Stomach (tissue), 9 donors: Measurements from ENCODE around the gene NENF. TPM values are rescaled to one million over a fixed set of nuclear protein-coding genes. Genes with fewer than 3 reads are reported as not detected.
A peak's percentile ranks its signal among the peaks of the same experiment; 100 is the strongest.

Source experiments
- DNase-seq, 2 donors: peaks; one replicate each; pipeline versions ENCODE4 v3.0.0 to v3.0.0-alpha.2; 2013 to 2019
- H3K27ac ChIP-seq, 5 donors: fragments of 200-600 bp in 4 of 5; sonication (generic) in 4 of 5; one replicate each; pipeline ENCODE4 v1.5.1; 2013 to 2019; ENCODE audit warnings: mild to moderate bottlenecking in 1 of 5, moderate library complexity in 1 of 5
- H3K27me3 ChIP-seq, 3 donors: fragments of 200-600 bp; sonication (generic); one replicate each; pipeline ENCODE4 v1.5.1; 2017 to 2019; ENCODE audit warnings: mixed run types in 1 of 3
- H3K36me3 ChIP-seq, 4 donors: fragments of 200-600 bp; sonication (generic); 1 replicate in 3 of 4; 2 replicates in 1 of 4; pipeline ENCODE4 v1.5.1; 2016 to 2019
- H3K4me1 ChIP-seq, 4 donors: fragments of 200-600 bp; sonication (generic); one replicate each; pipeline ENCODE4 v1.5.1; 2016 to 2019
- H3K4me3 ChIP-seq, 4 donors: fragments of 200-600 bp; sonication (generic) in 3 of 4; one replicate each; pipeline ENCODE4 v1.5.1; 2016 to 2019; ENCODE audit warnings: mild to moderate bottlenecking in 1 of 4
- H3K9me3 ChIP-seq, 4 donors: fragments of 200-600 bp; sonication (generic); one replicate each; pipeline ENCODE4 v1.5.1; 2016 to 2019
- CTCF ChIP-seq, 7 experiments: fragments of 450-650 bp in 4 of 7; fragments of 200-600 bp in 3 of 7; sonication (generic) in 3 of 7; IDR thresholded peaks; one replicate each; pipeline ENCODE4 v1.5.1; 2016 to 2019; ENCODE audit warnings: antibody characterized with exemption in 7 of 7, control low read depth in 2 of 7, mild to moderate bottlenecking in 1 of 7
- EP300 ChIP-seq: sonication (generic); formaldehyde crosslinking; IDR thresholded peaks from one replicate; pipeline ENCODE4 v1.6.1; 2017; ENCODE audit warnings: antibody characterized with exemption
- POLR2A ChIP-seq, 4 donors: fragments of 450-650 bp; IDR thresholded peaks; one replicate each; pipeline ENCODE4 v1.6.1; 2016; ENCODE audit warnings: antibody characterized with exemption in 4 of 4, control low read depth in 2 of 4, mild to moderate bottlenecking in 1 of 4, moderate library complexity in 1 of 4
- POLR2AphosphoS5 ChIP-seq, 3 donors: sonication (generic); formaldehyde crosslinking; IDR thresholded peaks; one replicate each; pipeline ENCODE4 v1.6.1; 2016; ENCODE audit warnings: antibody characterized with exemption in 3 of 3
- WGBS, 5 donors: extraction: QIAGEN DNeasy Blood & Tissue Kit in 3 of 5; methylation state at CpG; one replicate each; pipeline versions ENCODE4 v1.1.5 to v1.1.7; 2013 to 2018; 5-methylcytosine and 5-hydroxymethylcytosine counted together
- intact Hi-C: fragments of 100-400 bp; cut with DNase I; formaldehyde crosslinking; loops from one replicate; pipeline ENCODE4 v1.15.1; 2023; ENCODE audit warnings: low total_unique reads
- polyA plus RNA-seq, 3 donors: library from polyadenylated mRNA; stranded (reverse); fragments of 200-250 nt; gene quantifications; one replicate each; pipeline ENCODE4 v1.2.3, GENCODE V29; 2013
- total RNA-seq, 5 donors: library from RNA; depleted of rRNA; stranded (reverse); fragments of >200 nt; gene quantifications; one replicate each; pipeline versions ENCODE4 v1.1.0 to v1.2.3, GENCODE V29; 2014 to 2016
- donor health status: healthy with polysubstance abuse.
- donor health status: Bipolar disorder and iron deficiency.
- donor health status: healthy.

NENF gene
- total and polyA plus RNA-seq, 8 donors = 6.4 to 96.5 (median 38.1) TPM

GRCh38 chr1:212447478-212447877 lies 14.8 kb downstream of the NENF start:
- Histone ChIP-seq H3K27ac (no peak overlapping the region), H3K27me3 (no peaks in the 10 kb centered on the region), H3K4me1 (peaks cover 0 to 3% (median 1%) of the 10 kb centered on the region in 4 donors), H3K36me3 (peaks cover 7 to 43% (median 34%) of the 10 kb centered on the region in 4 donors), H3K4me3 (no peak overlapping the region), H3K9me3 (no peaks in the 10 kb centered on the region)
- intact Hi-C loops = no loop called here
- 77 to 90% (median 82%) methylated on average over 2 of the region's 2 CpGs for WGBS, 5 donors
- no peak for TF ChIP-seq CTCF (IDR thresholded peaks at IDR 0.05)
- TF ChIP-seq POLR2A (IDR thresholded peaks at IDR 0.05) = no peak
- no peak for TF ChIP-seq POLR2AphosphoS5 (IDR thresholded peaks at IDR 0.05)
- no peak for TF ChIP-seq EP300
- no peak for DNase-seq

DNA sequence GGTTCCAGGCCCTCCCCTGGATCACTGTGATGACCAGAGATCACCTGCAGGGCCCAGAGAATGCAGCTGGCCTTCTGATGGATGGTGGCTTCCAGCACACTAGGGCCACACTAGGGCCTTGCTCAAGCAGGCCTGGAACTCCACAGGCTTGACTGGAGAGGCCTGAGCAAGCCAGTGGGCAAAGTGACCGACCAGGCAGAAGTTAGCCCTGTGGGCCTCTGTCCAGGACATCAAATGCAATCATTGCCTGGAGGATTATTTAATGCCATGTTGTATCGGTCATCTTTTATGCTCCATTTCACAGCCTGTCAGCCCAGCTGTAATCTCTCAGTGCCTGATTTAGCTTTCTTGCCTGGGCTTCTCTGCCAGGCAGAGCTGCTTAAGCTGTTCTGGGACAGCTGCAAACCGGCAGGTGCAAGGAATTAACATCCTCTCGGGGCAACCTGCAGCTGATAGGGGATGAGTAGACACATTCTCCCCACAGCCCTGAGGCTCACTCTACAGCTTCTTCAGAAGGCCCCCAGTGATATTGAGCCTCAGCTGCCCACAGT lies 17.7 kb downstream of the NENF start:
- Histone ChIP-seq H3K9me3 (no peaks in the 10 kb centered on the region), H3K27ac (no peak overlapping the region), H3K27me3 (no peaks in the 10 kb centered on the region), H3K4me1 (peaks cover 0 to 13% (median 9%) of the 10 kb centered on the region in 4 donors), H3K4me3 (no peak overlapping the region), H3K36me3 (peaks cover 7 to 18% (median 18%) of the 10 kb centered on the region in 4 donors)
- TF ChIP-seq CTCF (IDR thresholded peaks at IDR 0.05) (no peak), EP300 (no peak)
- WGBS, 5 donors = 73 to 88% (median 84%) methylated on average over 4 of the region's 4 CpGs
- intact Hi-C loops = loop anchor here (10.0 kb wide), 2 partner anchors 386 to 766 kb away; no protein-coding TSS in a partner anchor
- DNase-seq = no peak

- TF ChIP-seq CTCF (IDR thresholded peaks at IDR 0.05) = no peak
- no peak for TF ChIP-seq EP300
- TF ChIP-seq POLR2A (IDR thresholded peaks at IDR 0.05) = no peak
- TF ChIP-seq POLR2AphosphoS5 (IDR thresholded peaks at IDR 0.05) = no peak
- peaks cover 8 to 25% (median 15%) of the 10 kb centered on the region in 4 donors for H3K4me1 ChIP-seq
- no peak for DNase-seq
- H3K36me3 ChIP-seq = peaks cover 0 to 5% (median 5%) of the 10 kb centered on the region in 4 donors
- H3K27ac ChIP-seq = no peak overlapping the region
- H3K4me3 ChIP-seq = no peak overlapping the region
- WGBS, 5 donors = 79 to 94% (median 91%) methylated on average over 6 of the region's 6 CpGs
- no peaks in the 10 kb centered on the region for H3K9me3 ChIP-seq
- no peaks in the 10 kb centered on the region for H3K27me3 ChIP-seq
- intact Hi-C loops = loop anchor here (10.0 kb wide), 2 partner anchors 387 to 767 kb away; no protein-coding TSS in a partner anchor
These were observed 18.9 kb downstream of the NENF start for GRCh38 chr1:212451416-212452322.

- DNase-seq = peak in 1 of 2 donors; percentile 86
- WGBS, 5 donors = 43 to 60% (median 56%) methylated on average over 15 of the region's 15 CpGs
- Histone ChIP-seq H3K9me3 (no peaks in the 10 kb centered on the region), H3K36me3 (peaks cover 0 to 4% (median 0%) of the 10 kb centered on the region in 4 donors), H3K27ac (peak overlapping the region in 2 of 5 donors; percentile 39 to 66), H3K4me3 (no peak overlapping the region), H3K27me3 (no peaks in the 10 kb centered on the region), H3K4me1 (peaks cover 8 to 25% (median 15%) of the 10 kb centered on the region in 4 donors)
- intact Hi-C loops = loop anchor here (10.0 kb wide), 2 partner anchors 388 to 768 kb away; no protein-coding TSS in a partner anchor
- TF ChIP-seq CTCF (IDR thresholded peaks at IDR 0.05) (no peak), POLR2AphosphoS5 (IDR thresholded peaks at IDR 0.05) (no peak), POLR2A (IDR thresholded peaks at IDR 0.05) (no peak), EP300 (no peak)
These were observed 19.8 kb downstream of the NENF start for GRCh38 chr1:212452323-212453155.
